Mucosa of descending colon (tissue), 3 donors: Measurements from ENCODE around the gene NEUROG1. TPM values are rescaled to one million over a fixed set of nuclear protein-coding genes. Genes with fewer than 3 reads are reported as not detected.

ENCODE experiments used
- ATAC-seq: fragments of 200-7000 bp; cut with Tn5 transposase; one replicate; pipeline ENCODE4 v1.9.1; 2020; ENCODE audit warnings: mild to moderate bottlenecking, moderate library complexity
- DNase-seq, 3 donors: peaks; one replicate each; pipeline ENCODE4 v3.0.0-alpha.2; 2020
- H3K36me3 ChIP-seq: fragments of 200-600 bp; one replicate; pipeline ENCODE4 v1.8.0; 2021; ENCODE audit warnings: low read depth, mild to moderate bottlenecking
- H3K4me1 ChIP-seq: fragments of 200-600 bp; one replicate; pipeline ENCODE4 v1.8.0; 2021; ENCODE audit warnings: low read depth, mild to moderate bottlenecking
- H3K4me3 ChIP-seq: fragments of 200-600 bp; one replicate; pipeline ENCODE4 v1.8.0; 2021; ENCODE audit warnings: mild to moderate bottlenecking
- H3K9me3 ChIP-seq: fragments of 200-600 bp; one replicate; pipeline ENCODE4 v1.8.0; 2021; ENCODE audit warnings: mild to moderate bottlenecking
- intact Hi-C, 2 donors: fragments of 100-400 bp; cut with DNase I in 1 of 2; cut with micrococcal nuclease in 1 of 2; formaldehyde crosslinking; loops; one replicate each; pipeline versions ENCODE4 v1.11.0 to v1.11.1; 2022; cut with DNase I, micrococcal nuclease
- total RNA-seq, 3 donors: library from RNA; stranded (reverse); fragmentation: NEBNext Ultra II Directional in 2 of 3; extraction: Animal tissue kit (Norgen Biotek cat#: 25700) in 2 of 3; gene quantifications; one replicate each; pipeline versions ENCODE4 v1.2.1 to v1.2.4, GENCODE V29; 2021 to 2023
- TF ChIP-seq, protein P1 (sequence below): fragments of 200-600 bp; IDR thresholded peaks from one replicate; pipeline ENCODE4 v1.8.0; 2022; ENCODE audit warnings: antibody characterized with exemption, mild to moderate bottlenecking
- donor health status: DM: no; HTN: no; CAD: no; lungs with moderate emphysema.
- donor health status: DM: no; HTN: no; CAD: no.
- donor health status: DM: no; HTN: yes; CAD: no.

NEUROG1 gene
- total RNA-seq, 3 donors from 2014 or later = not detected

DNA sequence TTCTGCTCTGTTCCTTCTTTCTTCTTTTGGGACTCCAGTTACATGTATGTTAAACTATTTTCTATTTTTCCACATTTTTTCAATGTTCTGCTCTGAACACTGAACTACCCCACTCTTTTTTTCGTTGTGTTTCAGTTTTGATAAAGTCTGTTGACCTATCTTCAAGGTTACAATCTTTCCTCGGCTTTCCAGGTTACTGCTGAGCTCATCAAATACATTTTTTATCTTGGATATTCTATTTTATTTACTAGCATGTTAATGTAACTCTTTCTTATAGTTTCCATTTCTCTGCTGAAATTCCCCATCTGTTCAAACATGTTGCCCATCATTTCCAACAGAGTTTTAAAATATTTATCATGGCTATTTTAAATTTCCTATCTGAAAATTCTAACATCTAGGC, 13.8 kb downstream of the NEUROG1 start:
- DNase-seq = no peak
- H3K4me3 ChIP-seq = no peak overlapping the region
- no peaks in the 10 kb centered on the region for H3K4me1 ChIP-seq
- no peaks in the 10 kb centered on the region for H3K36me3 ChIP-seq
- ATAC-seq = no peak
- intact Hi-C loops = no loop called here
- TF ChIP-seq, protein P1, sequence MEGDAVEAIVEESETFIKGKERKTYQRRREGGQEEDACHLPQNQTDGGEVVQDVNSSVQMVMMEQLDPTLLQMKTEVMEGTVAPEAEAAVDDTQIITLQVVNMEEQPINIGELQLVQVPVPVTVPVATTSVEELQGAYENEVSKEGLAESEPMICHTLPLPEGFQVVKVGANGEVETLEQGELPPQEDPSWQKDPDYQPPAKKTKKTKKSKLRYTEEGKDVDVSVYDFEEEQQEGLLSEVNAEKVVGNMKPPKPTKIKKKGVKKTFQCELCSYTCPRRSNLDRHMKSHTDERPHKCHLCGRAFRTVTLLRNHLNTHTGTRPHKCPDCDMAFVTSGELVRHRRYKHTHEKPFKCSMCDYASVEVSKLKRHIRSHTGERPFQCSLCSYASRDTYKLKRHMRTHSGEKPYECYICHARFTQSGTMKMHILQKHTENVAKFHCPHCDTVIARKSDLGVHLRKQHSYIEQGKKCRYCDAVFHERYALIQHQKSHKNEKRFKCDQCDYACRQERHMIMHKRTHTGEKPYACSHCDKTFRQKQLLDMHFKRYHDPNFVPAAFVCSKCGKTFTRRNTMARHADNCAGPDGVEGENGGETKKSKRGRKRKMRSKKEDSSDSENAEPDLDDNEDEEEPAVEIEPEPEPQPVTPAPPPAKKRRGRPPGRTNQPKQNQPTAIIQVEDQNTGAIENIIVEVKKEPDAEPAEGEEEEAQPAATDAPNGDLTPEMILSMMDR = no peak
- H3K9me3 ChIP-seq = no peaks in the 10 kb centered on the region

DNA sequence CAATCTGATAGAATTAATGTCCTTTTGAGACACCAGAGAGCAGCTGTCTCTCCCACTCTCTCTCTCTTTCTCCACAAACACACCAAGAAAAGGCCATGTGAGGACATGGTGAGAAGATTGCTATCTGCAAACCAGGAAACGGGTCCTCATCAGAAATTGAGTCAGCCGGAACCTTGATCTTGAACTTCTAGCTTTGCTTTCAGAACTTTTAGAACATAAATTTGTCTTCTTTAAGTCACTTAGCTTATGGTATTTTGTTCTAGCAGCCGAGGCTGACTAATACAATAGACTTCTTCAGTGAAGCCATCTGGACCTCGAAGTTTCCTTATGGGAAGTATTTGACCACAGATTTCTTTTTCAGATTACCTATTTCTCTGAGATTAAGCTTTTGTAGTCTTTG, 18.1 kb downstream of the NEUROG1 start:
- no peak for DNase-seq
- intact Hi-C loops = no loop called here
- ATAC-seq = no peak
- TF ChIP-seq, protein P1 = no peak
- no peak overlapping the region for H3K4me3 ChIP-seq
- H3K36me3 ChIP-seq = no peaks in the 10 kb centered on the region
- no peaks in the 10 kb centered on the region for H3K4me1 ChIP-seq
- H3K9me3 ChIP-seq = no peaks in the 10 kb centered on the region

DNA sequence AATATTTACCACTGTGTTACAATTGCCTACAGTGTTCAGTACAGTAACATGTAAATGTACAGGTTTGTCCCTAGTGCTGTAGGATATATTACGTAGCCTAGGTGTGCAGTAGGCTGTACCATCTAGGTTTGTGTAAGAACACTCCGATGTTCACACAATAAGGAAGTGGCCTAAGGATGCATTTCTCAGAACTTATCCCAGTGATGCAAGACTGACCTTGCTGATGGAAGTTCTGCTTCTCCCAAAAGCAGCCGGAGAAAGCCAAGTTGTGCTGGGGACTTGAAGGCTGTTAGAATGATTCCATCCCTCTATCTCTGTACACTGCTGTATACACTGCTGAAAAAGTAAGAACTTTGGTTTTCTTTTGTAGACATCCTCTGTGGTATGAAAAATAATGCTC, 21.6 kb downstream of the NEUROG1 start:
- no peak for ATAC-seq
- DNase-seq = no peak
- TF ChIP-seq, protein P1 = no peak
- no peaks in the 10 kb centered on the region for H3K9me3 ChIP-seq
- intact Hi-C loops = no loop called here
- H3K4me3 ChIP-seq = no peak overlapping the region
- H3K4me1 ChIP-seq = no peaks in the 10 kb centered on the region
- no peaks in the 10 kb centered on the region for H3K36me3 ChIP-seq

DNA sequence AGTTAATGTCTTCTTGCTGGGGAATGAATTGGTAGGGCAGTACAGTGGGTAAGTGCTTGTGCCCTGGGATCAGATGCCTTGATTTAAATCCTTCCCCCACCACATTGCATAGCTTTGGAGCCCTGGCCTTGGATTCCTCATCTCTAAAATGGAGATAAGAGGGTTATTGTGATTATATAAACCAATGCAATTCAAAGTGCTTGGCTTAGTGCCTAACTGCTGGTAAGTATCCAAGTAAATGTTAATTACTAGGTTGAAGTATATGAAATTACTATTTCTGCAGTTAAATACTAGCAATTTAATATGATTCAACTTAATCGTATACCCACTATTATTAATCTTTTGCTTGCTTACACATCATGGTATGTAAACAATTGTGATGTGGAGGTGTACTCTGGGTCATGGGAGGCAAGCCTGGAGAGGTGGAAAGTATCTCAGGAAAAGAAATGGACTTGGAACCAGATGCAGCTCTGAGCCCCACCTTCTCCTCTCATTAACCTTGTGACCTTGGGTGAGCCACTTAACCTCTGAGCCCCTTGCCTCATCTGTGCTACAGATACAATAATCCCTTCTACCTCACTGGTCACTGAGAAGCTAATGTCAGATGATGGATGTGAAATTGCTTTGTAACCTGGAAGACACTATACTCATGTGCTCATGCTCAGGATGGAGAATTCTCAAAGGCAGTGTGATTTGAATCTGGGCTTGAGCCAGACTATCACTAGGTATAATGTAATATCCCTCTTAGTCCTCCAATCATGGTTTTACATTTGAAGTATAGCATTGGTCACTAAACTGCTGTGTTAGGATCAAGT, 23.8 kb downstream of the NEUROG1 start:
- Histone ChIP-seq H3K9me3 (no peaks in the 10 kb centered on the region), H3K4me1 (no peaks in the 10 kb centered on the region), H3K4me3 (no peak overlapping the region), H3K36me3 (no peaks in the 10 kb centered on the region)
- ATAC-seq (no peak), DNase-seq (no peak)
- intact Hi-C loops = no loop called here
- TF ChIP-seq, protein P1 = no peak

DNA sequence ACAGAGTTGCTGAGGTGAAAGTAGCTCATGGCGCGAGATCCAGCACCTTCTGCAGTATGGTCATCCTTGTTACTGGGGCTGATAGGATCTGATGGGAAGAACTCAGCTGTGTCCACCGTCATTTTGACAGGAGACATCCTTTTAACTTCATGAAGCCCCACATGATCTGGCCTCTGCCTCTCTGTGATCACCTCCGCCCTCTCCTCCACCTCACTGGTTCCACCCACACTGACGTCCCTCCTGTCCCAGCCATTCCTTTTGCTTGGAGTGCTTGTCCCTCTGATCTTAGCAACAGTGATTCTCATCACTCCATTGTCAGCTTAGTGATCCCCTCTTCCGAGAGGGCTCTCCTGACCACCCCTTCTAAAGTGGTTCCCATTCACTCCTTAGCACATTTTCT, 25.8 kb downstream of the NEUROG1 start:
- no peaks in the 10 kb centered on the region for H3K4me1 ChIP-seq
- ATAC-seq (no peak), DNase-seq (no peak)
- TF ChIP-seq, protein P1 = no peak
- no peak overlapping the region for H3K4me3 ChIP-seq
- no peaks in the 10 kb centered on the region for H3K9me3 ChIP-seq
- intact Hi-C loops = no loop called here
- H3K36me3 ChIP-seq = no peaks in the 10 kb centered on the region
